ENCODE data around the gene HOXC5. TPM values are rescaled to one million over a fixed set of nuclear protein-coding genes. Genes with fewer than 3 reads are reported as not detected.
"Not testable (repeated sequence)": the region's sequence is repeated elsewhere in the genome, so short reads cannot be mapped to it uniquely, and the experiment has no call there.

The HOXC5 gene
- total RNA-seq, 1 donor: 1.8 TPM

DNA sequence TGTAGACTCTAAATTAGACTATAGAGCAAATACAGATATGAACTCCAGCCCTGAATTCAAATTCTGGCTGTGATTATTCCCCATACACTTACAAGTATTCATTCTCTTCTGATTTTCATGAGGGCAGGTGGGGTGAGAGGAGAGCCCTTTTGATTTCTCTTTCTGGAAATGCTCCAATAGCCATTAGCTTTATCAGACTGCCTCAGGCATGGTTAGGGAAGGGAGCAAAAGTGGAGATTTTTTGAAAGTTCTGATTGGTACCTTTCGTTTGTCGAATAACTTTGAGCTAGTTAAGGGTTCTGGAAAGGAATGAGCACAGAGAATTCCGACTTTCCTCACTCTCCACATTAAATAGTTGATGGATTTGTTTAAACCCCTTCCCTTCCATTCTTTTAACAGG lies 7.8 kb downstream of the HOXC5 start:
- H3K27me3 ChIP-seq (ENCODE audit: insufficient read depth, low read length): no peaks in the 10 kb centered on the region
- no peak overlapping the region for H3K27ac ChIP-seq (ENCODE audit: low read depth, low read length)
- H3K4me2 ChIP-seq (ENCODE audit: insufficient read depth, low read length): no peak overlapping the region
- no peaks in the 10 kb centered on the region for H3K9me3 ChIP-seq (ENCODE audit: low read depth, low read length)
- H4K20me1 ChIP-seq (ENCODE audit: insufficient read depth, low read length): peaks cover 70% of the 10 kb centered on the region
- H3K36me3 ChIP-seq (ENCODE audit: insufficient read depth, low read length): no peaks in the 10 kb centered on the region
- TF ChIP-seq, protein P1, sequence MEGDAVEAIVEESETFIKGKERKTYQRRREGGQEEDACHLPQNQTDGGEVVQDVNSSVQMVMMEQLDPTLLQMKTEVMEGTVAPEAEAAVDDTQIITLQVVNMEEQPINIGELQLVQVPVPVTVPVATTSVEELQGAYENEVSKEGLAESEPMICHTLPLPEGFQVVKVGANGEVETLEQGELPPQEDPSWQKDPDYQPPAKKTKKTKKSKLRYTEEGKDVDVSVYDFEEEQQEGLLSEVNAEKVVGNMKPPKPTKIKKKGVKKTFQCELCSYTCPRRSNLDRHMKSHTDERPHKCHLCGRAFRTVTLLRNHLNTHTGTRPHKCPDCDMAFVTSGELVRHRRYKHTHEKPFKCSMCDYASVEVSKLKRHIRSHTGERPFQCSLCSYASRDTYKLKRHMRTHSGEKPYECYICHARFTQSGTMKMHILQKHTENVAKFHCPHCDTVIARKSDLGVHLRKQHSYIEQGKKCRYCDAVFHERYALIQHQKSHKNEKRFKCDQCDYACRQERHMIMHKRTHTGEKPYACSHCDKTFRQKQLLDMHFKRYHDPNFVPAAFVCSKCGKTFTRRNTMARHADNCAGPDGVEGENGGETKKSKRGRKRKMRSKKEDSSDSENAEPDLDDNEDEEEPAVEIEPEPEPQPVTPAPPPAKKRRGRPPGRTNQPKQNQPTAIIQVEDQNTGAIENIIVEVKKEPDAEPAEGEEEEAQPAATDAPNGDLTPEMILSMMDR (IDR thresholded peaks at IDR 0.05; ENCODE audit: extremely low read depth, low read depth, low read length): no peak
- peaks cover 30% of the 10 kb centered on the region for H3K79me2 ChIP-seq (ENCODE audit: insufficient read depth, low read length)
- no peak overlapping the region for H3K4me3 ChIP-seq (ENCODE audit: insufficient read depth, low read length)
- H2AFZ ChIP-seq (ENCODE audit: low read length): no peak overlapping the region
- peaks cover 30% of the 10 kb centered on the region for H3K4me1 ChIP-seq (ENCODE audit: insufficient read depth, low read length)
- no peak for DNase-seq (ENCODE audit: insufficient read length, low spot score, missing footprints)

DNA sequence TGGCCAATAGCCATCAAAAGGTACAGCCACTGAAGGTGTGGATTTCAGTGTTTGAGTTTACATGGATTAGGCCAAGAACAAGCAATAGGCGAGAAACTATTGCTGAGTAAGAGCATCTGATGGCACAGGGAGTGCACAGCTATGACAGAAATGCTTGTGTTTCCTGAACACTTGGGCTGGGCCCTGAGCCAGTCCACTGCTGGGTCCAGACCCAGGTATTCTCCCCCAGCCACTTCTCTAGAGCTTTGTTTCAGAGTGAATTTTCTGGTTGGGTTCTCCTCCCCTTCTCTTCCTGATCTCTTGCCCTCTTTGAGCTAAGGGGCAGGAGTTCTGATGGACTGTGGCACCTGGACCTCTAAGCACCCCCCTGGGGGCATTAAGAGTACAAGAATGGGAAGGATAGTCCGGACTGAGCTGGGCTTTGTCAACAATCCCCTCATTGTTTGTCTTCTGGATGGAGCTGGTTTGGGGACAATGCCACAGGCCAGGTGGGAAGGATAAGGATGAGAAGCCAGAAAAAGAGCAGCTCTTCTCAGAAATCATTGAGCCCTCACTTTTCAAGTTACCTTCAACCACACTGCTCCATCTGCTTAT lies 8.3 kb downstream of the HOXC5 start:
- Histone ChIP-seq H3K9me3 (ENCODE audit: low read depth, low read length) (no peaks in the 10 kb centered on the region), H3K4me3 (ENCODE audit: insufficient read depth, low read length) (no peak overlapping the region), H3K4me1 (ENCODE audit: insufficient read depth, low read length) (peaks cover 30% of the 10 kb centered on the region), H4K20me1 (ENCODE audit: insufficient read depth, low read length) (peaks cover 70% of the 10 kb centered on the region), H3K27ac (ENCODE audit: low read depth, low read length) (no peak overlapping the region), H3K4me2 (ENCODE audit: insufficient read depth, low read length) (no peak overlapping the region), H2AFZ (ENCODE audit: low read length) (no peak overlapping the region), H3K79me2 (ENCODE audit: insufficient read depth, low read length) (peaks cover 30% of the 10 kb centered on the region), H3K27me3 (ENCODE audit: insufficient read depth, low read length) (no peaks in the 10 kb centered on the region), H3K36me3 (ENCODE audit: insufficient read depth, low read length) (no peaks in the 10 kb centered on the region)
- TF ChIP-seq, protein P1 (IDR thresholded peaks at IDR 0.05; ENCODE audit: extremely low read depth, low read depth, low read length): no peak
- no peak for DNase-seq (ENCODE audit: insufficient read length, low spot score, missing footprints)

DNA sequence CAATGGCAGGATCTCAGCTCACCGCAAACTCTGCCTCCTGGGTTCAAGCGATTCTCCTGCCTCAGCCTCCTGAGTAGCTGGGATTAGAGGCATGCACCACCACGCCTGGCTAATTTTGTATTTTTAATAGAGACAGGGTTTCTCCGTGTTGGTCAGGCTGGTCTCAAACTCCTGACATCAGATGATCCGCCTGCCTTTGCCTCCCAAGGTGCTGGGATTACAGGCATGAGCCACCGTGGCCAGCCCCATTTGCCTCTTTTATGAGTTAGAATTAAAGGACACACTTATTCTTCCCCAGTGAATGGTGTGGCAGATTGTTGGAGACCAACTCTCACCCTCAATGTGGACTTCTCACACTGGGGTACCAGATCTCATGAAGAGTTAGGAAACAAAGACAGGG lies 9.2 kb downstream of the HOXC5 start:
- H3K9me3 ChIP-seq (ENCODE audit: low read depth, low read length); H3K4me2 ChIP-seq (ENCODE audit: insufficient read depth, low read length); H3K4me3 ChIP-seq (ENCODE audit: insufficient read depth, low read length); H2AFZ ChIP-seq (ENCODE audit: low read length); H3K27me3 ChIP-seq (ENCODE audit: insufficient read depth, low read length); H3K27ac ChIP-seq (ENCODE audit: low read depth, low read length); H3K36me3 ChIP-seq (ENCODE audit: insufficient read depth, low read length); DNase-seq (ENCODE audit: insufficient read length, low spot score, missing footprints): not testable (repeated sequence)
- Histone ChIP-seq H4K20me1 (ENCODE audit: insufficient read depth, low read length) (peaks cover 64% of the 10 kb centered on the region), H3K4me1 (ENCODE audit: insufficient read depth, low read length) (peaks cover 26% of the 10 kb centered on the region), H3K79me2 (ENCODE audit: insufficient read depth, low read length) (peaks cover 29% of the 10 kb centered on the region)

DNA sequence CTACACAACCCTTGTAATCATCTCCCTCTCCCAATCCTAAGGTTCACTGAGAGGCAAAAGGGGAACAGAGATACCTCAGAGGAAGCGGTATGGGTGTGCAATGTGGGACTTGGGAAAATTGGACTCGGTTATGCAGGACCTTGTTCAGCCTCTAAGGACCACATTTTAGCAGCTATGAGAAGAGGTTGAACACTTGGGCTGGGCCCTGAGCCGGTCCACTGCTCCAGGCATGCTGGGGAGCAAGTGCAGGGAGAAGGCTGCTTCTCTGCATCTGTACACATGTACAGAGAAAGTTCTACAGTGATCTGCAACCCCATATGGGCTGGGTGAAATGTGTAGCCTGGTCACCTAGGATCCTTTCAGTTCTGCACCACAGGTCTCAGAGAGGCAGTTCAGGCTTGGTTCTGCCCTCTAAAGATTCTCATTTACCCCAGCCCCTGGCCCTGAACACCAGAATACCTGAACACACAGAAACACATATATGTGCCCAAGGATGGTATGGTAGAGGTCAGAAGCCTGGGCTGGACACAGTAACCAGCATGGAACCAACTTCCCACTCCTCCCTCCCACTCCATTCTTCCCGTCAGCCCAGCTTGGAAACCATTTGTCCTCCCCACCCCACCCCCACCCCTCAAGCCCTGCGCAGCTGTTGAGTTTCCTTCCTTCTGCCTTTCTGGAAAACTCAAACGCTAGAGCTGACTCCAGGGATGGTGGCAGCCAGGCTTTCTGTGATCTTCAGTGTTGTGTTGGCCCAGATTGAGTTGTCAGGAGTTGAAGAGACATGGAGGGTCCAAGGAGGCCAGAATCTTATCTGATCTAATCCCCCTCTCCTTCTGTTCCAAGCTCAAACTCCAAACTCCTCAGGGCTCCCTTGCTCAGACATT lies 10.4 kb downstream of the HOXC5 start:
- no peak overlapping the region for H3K27ac ChIP-seq (ENCODE audit: low read depth, low read length)
- H3K4me3 ChIP-seq (ENCODE audit: insufficient read depth, low read length): no peak overlapping the region
- no peak overlapping the region for H3K4me2 ChIP-seq (ENCODE audit: insufficient read depth, low read length)
- H4K20me1 ChIP-seq (ENCODE audit: insufficient read depth, low read length): peaks cover 58% of the 10 kb centered on the region
- H3K9me3 ChIP-seq (ENCODE audit: low read depth, low read length): no peaks in the 10 kb centered on the region
- no peaks in the 10 kb centered on the region for H3K27me3 ChIP-seq (ENCODE audit: insufficient read depth, low read length)
- peaks cover 26% of the 10 kb centered on the region for H3K79me2 ChIP-seq (ENCODE audit: insufficient read depth, low read length)
- no peak overlapping the region for H2AFZ ChIP-seq (ENCODE audit: low read length)
- H3K36me3 ChIP-seq (ENCODE audit: insufficient read depth, low read length): no peaks in the 10 kb centered on the region
- TF ChIP-seq, protein P1 (IDR thresholded peaks at IDR 0.05; ENCODE audit: extremely low read depth, low read depth, low read length): no peak
- DNase-seq (ENCODE audit: insufficient read length, low spot score, missing footprints): no peak
- H3K4me1 ChIP-seq (ENCODE audit: insufficient read depth, low read length): peaks cover 20% of the 10 kb centered on the region

Data from osteoblast (primary cell).